Measurements from ENCODE around the gene FRMD4A.
"Not testable (repeated sequence)": the region's sequence is repeated elsewhere in the genome, so short reads cannot be mapped to it uniquely, and the experiment has no call there.

The FRMD4A gene

DNA sequence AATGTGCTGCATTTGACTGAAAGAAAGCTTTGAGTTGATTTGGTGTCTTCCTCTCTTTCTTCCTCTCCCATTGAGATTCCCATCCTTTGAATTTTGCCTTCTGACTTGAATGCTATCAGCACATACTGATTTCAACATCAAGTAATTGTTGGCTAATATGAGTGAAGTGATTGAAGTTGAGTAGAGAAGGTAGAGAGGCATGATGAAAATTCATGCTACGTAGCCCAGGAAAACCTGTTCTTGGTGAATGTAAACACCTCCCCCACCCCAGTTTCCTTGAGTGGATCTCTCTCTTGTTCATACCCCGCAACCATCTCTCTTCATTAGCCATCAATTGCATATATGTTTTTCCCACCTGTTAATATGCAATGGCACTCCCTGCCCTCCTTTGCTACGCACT is 193.3 kb downstream of the FRMD4A start:
- DNase-seq = no peak

DNA sequence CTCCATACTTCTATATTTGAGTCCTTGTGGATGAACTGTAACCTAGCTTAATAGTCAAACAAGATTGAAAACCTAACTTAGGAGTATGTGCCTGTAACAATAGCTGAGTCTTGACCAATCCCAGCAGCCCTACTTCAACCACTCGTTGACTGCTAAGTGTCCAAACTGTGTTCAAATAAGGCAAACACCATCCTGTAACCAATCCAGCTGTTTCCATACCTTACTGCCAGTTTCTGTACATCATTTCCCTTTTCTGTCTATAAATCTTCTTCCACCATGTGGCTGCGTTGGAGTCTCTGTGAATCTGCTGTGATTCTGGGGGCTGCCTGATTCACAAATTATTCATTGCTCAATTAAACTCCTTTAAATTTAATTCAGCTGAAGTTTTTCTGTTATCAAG is 195.5 kb downstream of the FRMD4A start:
- not testable (repeated sequence) for DNase-seq

DNA sequence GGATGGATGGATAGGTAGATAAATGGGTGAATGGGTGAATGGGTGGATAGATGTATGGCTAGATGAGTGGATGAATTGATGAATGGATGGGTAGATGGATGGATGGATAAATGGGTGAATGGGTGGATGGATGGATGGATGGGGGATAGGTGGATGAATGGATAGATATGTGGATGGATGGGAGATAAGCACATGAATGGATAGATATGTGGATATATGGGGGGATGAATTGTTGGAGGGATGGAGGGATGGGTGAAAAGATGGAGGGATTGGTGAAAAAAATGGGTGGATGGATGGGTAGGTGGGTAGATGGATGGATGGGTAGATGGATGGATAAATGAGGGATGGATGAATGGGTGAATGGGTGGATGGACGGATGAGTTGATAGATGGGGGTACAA is 196.4 kb downstream of the FRMD4A start:
- no peak for DNase-seq

DNA sequence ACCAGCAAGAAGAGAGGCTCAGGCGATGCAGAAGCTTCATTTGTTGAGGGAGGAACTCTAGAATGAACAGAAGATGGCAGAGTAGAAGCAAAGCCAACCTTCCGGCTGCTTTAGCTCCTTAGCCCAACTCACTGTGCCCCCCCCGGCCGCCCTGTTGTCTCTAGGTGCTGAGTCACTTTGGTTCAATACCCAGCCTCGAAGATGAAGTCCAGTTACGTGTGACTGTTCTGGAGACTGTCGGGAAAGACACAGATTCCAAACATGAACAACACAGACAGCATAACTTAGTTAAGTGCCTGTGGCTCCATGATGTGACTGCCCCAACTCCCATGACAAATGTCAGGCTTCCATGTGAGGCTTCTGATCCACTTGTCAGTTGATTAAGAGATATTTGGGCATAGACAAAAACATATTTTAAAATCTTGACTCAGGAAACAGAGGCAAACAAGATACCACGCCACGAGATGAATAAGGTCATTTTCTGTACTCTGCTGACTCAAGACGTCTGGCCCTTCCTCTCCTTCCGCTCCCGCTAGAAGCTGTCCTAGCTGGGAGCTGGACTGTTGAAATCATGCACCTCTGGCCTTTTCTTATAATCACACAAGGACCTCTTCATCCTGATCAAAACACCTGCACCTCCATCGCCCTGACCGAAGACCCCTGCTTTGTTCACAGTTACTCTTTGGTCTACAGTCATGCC is 199.3 kb downstream of the FRMD4A start:
- no peak for DNase-seq

DNA sequence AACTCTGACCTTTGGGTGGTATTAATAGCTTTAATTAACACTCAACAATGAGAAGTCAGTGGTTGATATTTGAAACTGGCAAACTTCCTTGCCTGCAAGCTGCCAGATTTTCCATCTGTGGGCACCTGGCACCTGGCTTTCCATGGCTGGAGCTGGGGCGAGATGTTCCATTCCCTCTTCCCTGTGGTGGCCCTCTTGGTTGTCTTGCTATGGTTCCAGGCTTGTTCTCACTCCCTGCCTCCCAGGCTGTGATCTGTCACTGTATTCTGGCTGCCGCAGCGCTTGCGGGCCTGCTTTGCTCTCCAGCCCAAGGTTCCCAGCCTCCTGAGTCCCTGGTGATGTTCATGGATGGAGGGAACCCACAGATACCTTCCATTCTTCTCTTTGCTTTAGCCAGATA is 201.0 kb downstream of the FRMD4A start:
- no peak for DNase-seq

DNA sequence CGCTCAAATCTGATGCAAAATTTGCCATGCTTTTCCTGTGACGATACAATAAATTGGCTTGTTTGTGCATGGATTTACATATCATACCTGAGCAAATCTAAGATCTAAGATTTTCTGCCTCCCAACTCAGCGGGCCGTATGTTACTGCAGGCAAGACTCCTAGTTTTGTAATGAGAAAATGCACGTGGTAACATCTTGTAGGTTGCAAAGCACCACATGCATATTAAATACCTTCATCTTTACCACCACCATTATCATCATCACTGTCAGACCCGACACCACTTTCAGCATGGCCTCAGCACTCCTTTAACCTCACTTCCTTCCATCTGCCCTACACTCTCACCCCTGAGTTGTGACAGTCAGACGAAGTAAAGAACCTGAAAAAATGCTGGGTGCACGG is 202.2 kb downstream of the FRMD4A start:
- DNase-seq = no peak

DNA sequence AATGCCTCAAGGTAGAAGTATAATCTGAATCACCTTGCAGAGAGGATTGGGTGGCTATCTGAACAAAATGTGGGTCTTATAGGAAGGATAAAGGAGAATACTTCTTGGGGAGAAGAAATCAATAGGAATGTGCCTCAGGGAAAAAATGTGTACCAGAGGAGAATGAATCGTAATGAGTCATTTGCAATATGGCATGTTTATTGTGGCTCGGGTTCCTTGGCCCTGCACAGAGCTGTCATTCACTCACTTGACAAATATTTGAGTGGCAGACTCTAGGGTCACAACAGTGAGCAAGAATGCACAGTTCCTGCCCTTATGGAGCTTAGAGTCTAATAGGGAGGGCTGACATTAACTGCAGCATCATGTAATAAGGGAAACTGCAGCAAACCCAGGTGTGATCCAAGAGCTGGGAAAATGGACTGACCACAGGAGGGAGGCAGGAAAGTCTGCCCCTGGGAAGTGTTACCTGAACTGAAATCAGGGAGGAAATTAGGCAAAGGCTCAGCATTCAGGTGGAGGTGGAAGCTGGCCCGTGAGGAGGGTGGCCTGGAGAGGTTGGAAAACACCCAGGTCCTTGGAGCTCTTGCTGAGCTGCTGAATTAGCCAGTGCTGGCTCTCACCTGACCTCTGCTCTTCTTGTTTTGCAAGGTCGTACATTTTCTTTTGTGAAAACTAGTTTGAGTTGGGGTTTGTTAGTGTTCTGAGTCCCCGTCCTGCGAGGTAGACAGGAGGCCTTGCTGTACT is 203.9 kb downstream of the FRMD4A start:
- DNase-seq = no peak

DNA sequence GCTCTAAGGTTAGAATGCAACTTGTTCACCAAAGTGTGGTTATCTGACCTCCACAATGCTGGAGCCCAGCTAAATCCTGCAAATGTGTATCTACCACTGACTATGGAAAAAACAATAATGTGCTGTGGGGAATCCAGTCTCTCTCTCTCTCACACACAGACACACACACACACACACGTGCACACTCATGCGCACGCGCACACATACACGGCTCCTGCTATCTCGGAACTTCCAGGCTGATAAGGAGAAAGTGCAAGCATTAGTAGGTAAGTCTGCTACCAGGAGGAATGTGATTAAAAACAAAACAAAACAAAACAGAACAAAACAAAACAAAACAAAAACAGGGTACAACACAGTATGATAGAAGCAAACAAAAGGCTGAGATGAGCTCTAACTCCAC is 205.2 kb downstream of the FRMD4A start:
- DNase-seq = no peak

DNA sequence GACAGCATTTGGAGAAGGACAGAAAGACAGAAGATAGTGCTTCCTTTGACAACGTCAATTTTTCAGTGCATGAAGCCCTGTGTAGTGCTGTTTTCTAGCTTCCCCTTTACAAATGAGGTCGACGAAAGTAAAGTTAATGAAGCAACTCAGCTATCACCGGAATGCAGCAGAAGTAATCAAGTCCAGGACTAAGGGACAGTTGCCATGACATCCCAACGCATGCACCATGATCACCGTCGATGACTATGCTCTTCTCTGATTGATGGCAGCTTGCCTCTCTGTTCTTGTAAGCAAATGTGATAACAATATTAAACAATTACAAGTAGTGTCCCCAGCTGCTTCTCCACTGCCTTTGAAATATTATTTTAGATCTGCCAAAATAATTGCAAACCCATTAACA is 205.8 kb downstream of the FRMD4A start:
- DNase-seq = no peak

DNA sequence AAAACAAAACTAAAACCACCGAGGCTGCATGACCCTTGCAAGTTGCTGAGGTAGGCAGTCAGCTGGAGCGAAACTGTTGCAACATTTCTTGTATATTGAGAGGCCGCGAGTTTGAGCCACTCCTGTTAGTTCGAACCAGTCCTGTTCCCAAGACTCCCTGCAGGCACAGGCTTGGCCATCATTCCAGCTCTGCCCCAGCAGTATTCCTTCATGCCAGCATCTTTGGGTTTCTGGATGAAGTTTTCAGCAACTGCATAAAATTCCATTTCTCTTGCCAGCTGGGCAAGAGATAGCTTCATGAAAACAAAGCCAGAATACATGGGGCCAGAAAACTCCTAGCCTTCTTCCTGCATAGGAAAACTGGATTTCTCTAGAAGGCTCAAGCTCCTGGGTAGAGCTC is 207.6 kb downstream of the FRMD4A start:
- no peak for DNase-seq

DNA sequence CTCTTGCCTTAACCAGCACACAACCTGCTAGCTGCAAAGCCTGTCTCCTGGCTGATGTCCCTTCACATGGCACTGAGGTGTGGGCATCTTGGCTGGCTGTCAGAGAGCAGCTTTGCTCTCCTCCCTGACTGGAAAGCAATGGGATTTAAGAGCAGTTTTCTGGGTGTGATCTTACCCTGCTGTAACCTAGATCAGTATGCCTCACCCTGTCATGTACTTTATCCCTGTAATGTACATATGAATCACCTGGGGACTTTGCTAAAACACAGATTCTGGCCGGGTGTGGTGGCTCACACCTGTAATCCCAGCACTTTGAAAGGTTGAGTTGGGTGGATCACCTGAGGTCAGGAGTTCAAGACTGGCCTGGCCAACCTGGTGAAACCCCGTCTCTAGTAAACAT is 209.9 kb downstream of the FRMD4A start:
- no peak for DNase-seq

DNA sequence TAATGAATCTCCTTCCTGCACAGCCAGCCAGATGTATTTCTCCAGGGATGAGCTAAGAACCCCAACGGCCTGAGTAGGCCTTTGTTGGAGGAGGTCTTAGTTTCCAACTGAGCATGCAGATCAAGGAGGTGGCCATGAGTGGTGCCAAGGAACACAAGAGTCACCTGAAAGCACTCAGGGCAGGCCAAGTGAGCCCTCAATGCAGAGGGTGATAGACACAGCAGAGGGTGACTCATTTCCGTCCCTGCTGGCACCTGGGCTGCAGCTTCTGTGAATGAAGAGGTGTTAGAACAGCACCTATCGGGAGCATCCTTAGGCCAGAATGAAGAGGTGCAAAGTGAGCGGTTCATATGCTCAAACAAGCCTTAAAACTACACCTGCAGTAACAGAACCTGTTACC is 211.8 kb downstream of the FRMD4A start:
- DNase-seq = no peak

DNA sequence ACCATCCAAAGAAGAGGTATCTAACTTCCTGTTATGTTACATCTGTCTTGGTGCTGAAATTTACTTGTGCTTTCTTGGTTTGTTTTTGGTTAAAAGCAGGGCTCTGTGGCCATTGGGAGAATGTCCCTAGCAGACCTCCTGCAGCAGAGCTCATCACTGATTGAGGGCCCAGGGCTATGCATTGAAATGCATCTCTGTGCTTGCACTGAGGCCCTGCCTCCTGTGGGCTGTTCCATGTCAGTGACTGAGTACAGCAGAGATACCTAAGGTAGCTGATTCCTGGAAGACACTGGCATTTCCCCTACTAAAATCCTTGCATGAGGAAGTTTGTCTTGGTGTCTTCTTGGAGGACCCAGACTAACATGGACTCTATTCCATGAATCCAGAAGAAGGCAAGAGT is 213.9 kb downstream of the FRMD4A start:
- DNase-seq = no peak

DNA sequence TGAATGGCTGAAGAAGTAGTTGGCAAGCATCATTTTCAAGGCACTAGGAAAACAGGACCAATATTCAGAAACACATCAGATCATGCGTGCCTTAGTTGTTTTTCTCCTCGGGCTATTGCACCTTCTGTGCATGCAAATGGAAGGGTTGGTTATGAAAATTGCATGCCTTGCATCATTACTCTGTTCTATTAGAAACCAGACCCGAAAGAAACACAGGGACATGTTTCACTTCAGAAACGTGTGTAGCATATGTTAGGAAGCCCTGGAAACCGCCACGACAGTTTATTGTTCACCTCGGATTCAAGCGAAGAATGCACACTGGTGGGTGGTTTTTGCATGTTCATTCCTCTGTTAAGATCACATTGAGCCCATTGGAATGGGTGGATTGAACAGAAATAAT is 214.7 kb downstream of the FRMD4A start:
- DNase-seq = no peak

DNA sequence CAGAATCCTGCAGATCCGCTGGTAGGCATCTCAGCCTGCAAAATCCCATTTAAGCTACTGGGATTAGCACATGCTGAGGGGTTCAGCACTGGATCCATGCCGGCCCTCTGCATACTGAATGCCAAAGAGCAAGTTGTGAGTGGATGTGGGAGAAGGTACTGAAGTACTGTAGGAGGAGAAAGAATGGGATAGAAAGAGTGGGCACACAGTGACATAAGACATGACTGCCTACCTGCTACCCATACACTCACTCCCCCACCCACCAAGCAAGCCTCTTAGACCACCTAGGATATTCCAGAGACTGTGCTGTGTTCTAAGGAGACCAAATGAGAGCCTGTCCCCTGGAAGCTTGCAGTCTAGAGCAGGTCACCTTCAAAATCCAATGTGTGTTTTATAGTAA is 215.9 kb downstream of the FRMD4A start:
- no peak for DNase-seq

DNA sequence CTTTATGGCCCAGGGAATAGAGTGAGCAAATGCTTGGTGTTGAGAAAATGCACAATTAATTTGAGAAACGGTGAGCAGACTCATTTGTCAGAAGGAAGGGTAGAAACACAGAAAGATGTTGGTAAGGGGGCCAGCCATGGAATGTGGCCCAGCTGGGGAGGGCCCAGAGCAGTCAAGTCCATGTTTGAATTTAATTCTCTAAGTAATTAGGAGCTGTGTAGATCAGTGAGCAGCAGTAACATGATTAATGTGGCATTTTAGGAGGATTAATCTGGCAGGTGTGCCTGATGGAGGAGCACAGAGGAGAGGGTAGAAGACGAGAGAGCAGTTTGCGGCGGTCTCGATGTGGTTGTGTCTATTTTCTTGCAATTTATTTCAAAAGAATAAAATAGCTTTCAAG is 218.7 kb downstream of the FRMD4A start:
- DNase-seq = no peak

DNA sequence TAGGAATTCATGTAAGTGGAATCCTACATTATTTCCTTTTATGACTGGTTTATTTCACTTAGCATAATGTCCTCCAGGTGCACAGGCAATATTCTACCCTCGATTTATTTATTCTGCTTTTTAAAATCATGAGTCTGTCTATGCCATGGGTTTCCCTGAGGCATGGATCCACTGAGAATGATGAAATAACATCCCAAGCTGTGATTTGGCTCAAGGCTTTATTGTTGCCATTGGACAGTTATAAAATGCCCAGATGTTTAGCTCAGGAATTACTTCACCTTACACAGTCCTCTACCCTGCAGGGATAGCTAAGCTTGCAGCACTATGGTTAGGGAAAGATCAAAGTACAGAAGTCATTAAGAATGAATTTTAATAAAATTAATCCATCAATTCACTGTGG is 219.5 kb downstream of the FRMD4A start:
- no peak for DNase-seq

DNA sequence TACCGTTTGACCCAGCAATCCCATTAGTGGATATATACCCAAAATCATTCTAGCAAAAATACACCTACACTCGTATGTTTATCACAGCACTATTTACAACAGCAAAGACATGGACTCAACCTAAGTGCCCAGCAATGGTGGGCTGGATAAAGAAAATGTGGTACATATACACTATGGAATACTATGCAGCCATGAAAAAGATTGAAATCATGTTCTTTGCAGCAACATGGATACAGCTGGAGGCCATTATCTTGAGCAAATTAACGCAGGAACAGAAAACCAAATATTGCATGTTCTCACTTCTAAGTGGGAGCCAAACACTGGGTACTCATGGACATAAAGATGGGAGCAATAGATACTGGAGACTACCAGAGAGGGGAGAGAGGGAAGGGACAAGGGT is 223.9 kb downstream of the FRMD4A start:
- no peak for DNase-seq

DNA sequence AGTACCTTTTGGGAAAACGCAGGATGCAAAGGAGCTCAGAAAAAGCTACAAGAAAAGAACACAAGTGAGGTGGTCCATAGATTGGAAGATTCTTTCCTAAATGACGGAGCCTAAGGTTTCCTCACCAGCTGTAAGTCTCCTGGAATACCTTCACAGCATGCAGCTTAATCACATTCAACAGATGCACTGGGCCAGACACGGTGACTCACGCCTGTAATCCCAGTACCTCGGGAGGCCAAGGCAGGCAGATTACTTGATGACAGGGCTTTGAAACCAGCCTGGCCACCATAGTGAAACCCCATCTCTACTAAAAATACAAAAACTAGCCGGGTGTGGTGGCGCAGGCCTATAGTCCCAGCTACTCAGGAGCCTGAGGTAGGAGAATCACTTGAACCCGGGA is 228.7 kb downstream of the FRMD4A start:
- DNase-seq = no peak

DNA sequence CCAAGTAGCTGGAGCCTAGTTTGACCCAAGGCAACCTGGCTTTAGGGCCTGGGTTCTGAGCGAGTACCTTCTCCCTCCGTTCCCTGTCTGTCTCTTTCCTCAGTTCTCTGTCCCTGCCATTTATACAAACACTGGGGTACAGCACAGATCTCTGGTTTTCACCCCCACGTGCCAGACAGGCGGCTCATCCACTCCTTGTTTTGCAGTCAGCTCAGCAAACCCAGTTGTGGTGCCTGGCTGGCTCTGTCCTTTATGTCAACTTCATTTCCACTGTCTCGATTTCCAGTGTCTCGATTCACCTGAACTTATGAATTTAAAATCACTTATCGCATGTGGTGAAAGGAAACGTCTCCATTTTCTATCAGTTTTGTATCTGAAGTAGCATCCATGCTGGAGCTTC is 230.8 kb downstream of the FRMD4A start:
- DNase-seq = no peak

DNA sequence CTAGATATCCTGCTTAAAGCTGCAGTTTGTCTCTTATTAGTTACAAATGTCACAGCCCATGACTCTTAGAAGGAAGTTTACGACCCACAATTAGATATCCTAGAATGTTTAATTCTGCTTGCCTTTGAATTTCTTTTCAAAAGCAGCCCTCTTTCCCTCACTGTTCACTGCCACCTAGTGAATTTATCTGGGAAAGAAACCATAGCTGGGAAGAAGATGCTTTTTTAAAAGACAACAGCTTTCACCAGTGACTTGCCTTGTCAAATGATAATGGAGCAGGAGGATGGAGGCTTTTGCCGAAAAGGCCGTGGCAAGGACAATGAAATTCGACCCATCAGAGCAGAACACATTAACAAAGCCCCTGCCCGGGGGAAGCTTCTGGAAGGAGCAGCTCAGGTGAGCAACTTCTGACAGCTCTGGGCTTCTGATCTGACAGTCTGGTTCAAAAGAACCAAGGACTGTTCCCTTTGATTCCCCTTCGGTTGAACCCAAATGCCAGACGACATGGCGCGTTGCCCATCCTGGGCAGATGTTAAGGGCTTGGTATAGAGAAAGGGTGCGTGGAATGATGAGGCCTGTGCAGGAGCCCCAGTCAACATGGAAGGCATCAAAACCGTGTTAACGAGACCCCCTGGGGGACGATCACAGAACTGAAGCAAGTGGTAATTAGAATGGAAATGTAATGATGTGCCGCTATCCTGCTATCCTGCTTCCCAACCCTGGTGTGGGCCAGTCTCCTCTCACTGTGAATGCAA is 236.8 kb downstream of the FRMD4A start:
- no peak for DNase-seq

DNA sequence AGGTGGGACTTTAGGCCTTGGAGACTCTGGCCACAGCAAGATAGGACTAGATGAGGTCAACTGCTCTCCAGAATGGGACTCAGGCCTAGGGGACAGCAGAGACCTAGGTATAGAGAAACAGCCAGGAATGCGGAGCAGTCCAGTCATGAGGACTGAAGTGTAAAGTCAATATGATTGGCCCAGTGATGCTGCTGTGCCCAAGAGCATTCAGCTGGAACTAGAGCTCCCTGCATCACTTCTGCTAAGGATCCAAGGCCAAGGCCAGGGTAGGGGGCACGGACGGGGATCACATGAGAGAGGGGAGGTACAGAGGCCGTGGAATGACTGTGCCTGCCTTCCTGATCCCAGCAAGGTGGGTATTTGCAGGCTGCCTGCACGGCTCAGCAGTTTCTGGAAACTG is 237.9 kb downstream of the FRMD4A start:
- no peak for DNase-seq

DNA sequence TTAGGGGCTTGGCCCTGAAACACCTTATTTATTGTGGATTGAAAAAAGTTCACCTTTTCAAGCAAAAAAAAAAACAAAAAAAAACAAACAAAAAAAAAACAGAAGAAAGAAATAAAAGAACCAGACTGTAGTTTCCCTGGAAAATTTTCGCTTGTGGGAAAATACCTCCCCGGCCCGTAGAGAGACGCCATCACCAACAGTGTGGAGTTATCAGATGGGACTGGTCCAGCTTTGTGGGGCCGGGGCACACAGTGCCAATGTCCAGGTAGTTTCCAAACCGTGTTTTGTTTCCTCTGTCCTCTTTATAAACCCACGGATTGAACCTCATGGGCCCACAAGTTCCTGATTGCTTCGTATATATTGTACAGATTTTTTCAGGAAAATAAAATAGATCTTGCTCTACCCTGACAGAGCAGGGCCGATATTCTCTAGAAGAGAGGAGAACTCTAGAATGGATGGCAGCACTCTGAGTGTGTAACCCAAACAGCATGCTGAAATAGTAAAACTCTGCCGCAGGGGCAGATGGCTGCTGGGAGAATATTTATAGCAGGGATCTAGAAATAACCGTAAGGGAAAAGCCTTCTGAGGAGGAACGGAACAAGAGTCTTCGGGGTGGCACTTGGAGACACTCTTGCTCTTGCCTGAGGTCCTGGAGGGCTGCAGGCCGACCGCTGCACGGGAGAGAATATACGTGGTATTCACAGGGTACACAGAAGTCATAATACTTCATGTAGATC is 241.0 kb downstream of the FRMD4A start:
- no peak for DNase-seq

DNA sequence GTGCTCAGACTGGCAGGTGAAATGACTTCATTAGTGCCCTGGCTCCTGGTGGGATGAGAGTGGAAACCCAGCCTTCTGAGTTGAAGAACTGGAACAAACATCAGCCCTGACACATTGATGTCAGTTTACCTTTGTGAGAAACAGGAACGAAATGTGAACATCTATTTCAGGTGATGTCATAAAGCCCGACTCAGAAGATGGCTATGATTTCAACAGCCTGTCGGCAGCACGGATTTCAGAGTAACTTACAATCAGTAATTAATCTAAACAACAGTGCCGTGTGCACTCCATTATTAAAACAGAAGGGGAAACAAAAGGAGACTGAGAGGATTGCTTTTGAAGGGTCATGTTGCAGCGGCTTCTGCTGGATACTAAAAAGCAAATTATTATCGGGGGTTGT is 243.2 kb downstream of the FRMD4A start:
- DNase-seq = no peak
